Measurements from ENCODE around the gene MAP7.
A peak's percentile ranks its signal among the peaks of the same experiment; 100 is the strongest.

Gene MAP7

DNA sequence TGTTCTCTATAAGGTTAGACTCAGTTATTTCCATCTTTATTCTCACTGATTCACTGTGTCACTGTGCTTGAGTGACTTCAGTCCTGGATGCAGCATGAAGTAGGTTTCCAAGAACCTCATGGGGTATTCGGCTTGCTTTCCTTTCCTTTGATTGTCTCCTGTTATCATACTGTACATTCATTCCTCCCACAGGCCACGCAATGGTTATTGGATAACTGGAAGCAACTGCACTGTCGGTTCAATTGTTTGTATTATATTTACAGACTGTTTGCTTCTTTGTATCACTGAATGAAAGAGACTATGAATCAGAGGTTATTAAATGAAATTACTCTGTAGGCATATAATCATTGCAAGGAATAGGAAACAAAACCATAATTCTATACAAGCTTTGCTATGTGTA lies 129.4 kb downstream of the MAP7 start:
- no peak overlapping the region for H3K4me3 ChIP-seq (ENCODE audit: low read depth, low read length)
- DNase-seq (ENCODE audit: low read depth): no peak
- TF ChIP-seq, protein P1, sequence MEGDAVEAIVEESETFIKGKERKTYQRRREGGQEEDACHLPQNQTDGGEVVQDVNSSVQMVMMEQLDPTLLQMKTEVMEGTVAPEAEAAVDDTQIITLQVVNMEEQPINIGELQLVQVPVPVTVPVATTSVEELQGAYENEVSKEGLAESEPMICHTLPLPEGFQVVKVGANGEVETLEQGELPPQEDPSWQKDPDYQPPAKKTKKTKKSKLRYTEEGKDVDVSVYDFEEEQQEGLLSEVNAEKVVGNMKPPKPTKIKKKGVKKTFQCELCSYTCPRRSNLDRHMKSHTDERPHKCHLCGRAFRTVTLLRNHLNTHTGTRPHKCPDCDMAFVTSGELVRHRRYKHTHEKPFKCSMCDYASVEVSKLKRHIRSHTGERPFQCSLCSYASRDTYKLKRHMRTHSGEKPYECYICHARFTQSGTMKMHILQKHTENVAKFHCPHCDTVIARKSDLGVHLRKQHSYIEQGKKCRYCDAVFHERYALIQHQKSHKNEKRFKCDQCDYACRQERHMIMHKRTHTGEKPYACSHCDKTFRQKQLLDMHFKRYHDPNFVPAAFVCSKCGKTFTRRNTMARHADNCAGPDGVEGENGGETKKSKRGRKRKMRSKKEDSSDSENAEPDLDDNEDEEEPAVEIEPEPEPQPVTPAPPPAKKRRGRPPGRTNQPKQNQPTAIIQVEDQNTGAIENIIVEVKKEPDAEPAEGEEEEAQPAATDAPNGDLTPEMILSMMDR (IDR thresholded peaks at IDR 0.05; ENCODE audit: low read depth, low read length, missing control alignments): no peak
- in situ Hi-C loops (cut with HindIII; ENCODE audit: low sequenced_read_pairs): no loop called here

DNA sequence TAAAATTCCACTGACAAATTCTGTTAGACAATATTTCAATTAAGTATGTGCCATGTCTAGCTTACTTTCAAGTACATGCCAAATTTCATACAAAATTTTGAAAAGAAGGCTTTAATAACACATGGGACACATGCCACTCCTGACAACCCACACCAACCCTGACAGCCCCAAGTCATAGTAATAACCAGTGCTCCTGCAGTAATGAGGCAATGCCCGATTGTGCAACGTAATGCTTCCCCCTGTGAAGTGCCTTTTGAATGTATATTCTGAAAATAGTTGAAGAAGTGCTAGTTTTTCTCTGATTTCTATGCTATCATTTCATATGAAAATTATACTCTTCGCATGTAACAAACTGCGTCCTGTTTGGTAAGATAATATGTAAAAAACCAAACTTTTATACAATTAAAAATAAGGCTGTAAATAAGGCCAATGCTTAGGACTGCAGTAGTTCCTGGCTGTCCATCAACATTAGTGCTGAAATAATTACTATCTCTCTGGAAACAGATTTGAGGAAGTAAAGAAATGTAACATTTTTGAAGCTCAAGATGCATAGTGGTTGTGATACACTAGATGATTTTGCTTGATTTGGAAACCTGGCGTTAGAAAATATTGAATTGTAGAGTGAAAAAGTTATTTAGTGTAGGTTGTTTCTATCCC lies 134.7 kb downstream of the MAP7 start:
- H3K4me3 ChIP-seq (ENCODE audit: low read depth, low read length): no peak overlapping the region
- in situ Hi-C loops (cut with HindIII; ENCODE audit: low sequenced_read_pairs): no loop called here
- TF ChIP-seq, protein P1 (IDR thresholded peaks at IDR 0.05; ENCODE audit: low read depth, low read length, missing control alignments): no peak
- DNase-seq (ENCODE audit: low read depth): no peak

DNA sequence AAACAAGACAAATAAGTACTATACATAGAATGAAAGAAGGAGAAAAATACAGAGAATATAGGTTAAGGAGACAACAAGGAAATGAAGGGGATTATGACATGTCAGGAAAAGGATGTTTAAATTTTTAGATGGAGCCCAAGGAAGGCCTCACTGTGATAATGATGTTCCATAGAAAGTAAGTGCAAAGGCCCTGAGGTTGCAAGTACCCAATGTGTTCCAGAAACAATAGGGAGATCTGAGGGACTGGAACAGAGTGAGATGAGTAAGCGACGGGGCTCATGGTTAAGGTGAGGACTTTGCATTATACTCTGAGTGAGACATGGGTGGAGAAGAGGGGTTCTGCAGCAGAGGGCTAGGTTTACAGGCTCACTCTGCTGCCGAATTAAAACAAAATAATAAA lies 137.8 kb downstream of the MAP7 start:
- no peak overlapping the region for H3K4me3 ChIP-seq (ENCODE audit: low read depth, low read length)
- in situ Hi-C loops (cut with HindIII; ENCODE audit: low sequenced_read_pairs): no loop called here
- TF ChIP-seq, protein P1 (IDR thresholded peaks at IDR 0.05; ENCODE audit: low read depth, low read length, missing control alignments): no peak
- DNase-seq (ENCODE audit: low read depth): no peak

DNA sequence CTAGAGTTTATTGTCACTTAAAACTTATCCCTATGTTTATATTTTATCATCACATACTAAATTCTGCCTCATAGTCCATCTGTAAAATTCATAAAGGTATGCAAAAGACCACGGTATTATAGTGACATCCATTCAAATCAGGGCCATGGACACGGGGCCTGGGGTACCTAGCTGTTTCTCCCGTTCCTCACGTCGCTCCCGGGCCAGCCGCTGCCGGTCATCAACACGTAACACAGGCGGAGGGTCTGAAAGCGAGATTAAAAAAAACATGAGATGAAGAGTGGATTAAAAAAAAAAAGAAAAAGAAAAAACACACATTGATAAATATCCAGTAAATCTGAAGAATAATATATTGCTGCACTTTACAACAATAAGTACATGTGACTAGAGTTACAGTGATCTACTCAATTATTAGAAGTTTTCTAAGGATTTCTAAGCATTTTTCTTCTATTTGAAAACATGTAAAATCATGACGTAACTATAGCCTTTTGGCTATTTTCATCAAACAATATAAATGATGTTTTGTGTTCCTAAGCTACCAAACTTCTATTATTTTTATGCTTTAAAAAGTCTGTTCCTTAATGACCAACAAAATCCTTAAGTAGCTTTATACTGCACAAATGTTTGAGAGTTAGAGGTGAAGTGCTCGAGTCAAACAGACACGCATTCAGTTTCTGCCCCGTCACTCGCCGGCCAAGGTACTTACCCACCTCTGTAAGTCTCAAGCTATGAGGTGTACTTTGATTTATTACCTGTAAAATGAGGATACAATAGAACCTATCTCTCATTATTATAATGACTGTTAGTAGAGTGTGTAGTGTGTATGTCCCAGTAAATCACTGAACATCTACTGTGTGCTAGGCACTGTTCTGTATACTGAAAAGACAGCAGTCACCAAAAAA lies 138.5 kb downstream of the MAP7 start:
- DNase-seq (ENCODE audit: low read depth): no peak
- TF ChIP-seq, protein P1 (IDR thresholded peaks at IDR 0.05; ENCODE audit: low read depth, low read length, missing control alignments): no peak
- no peak overlapping the region for H3K4me3 ChIP-seq (ENCODE audit: low read depth, low read length)
- in situ Hi-C loops (cut with HindIII; ENCODE audit: low sequenced_read_pairs): no loop called here

DNA sequence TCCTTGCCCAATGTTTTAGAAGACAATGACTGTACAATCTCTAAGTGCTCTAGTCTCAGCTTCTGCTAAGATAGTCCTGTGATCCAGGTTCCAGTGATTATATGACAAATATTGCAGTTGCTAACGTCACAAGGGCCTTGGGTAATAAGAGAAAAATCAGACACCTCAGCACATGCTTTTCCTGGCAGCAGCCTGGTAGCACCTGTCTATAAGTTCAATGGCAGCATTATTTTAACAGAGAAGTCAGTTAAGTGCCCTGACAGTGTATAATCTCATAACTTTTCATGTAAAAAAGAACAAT lies 139.2 kb downstream of the MAP7 start:
- in situ Hi-C loops (cut with HindIII; ENCODE audit: low sequenced_read_pairs): no loop called here
- no peak for DNase-seq (ENCODE audit: low read depth)
- no peak overlapping the region for H3K4me3 ChIP-seq (ENCODE audit: low read depth, low read length)
- TF ChIP-seq, protein P1 (IDR thresholded peaks at IDR 0.05; ENCODE audit: low read depth, low read length, missing control alignments): no peak

DNA sequence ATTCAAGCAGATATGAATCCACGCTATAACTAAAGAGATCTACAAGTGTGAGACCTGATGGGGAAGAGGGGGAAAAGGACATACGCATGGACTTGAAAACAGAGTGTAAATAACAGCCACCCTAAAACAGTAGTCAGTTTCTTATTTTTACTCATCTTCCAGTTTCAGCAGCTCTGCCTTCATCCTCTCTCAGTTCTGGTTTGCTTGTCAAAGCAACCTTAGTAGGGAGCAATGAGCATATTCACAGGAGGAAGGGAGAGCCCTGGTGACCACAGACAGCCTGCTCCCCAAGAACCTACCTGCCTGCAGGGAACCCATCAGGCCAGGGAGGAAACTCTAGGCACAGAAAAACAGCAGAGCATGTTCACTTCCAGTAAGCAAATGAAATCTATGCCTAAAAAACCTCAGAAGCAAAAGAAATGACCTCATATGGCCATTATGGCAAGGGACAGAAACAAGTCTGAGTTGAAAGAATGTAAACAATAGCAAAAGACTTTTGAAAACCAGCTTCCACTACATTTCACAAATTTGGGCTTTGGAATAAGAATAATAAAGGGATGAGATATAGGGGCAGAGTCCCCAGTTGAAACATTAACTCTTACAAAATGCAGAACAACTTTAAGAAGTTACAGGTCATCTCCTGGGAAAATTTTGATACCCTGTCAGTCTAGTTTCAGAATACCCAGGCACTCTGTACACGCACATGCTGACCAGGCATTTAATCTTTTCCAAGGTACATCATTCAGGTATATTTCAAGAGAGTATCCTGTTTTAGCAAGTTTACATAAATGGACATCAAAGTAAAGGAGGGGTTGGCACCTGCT lies 139.8 kb downstream of the MAP7 start:
- TF ChIP-seq, protein P1 (IDR thresholded peaks at IDR 0.05; ENCODE audit: low read depth, low read length, missing control alignments): no peak
- H3K4me3 ChIP-seq (ENCODE audit: low read depth, low read length): no peak overlapping the region
- peak; percentile 9 for DNase-seq (ENCODE audit: low read depth)
- in situ Hi-C loops (cut with HindIII; ENCODE audit: low sequenced_read_pairs): no loop called here

All from astrocyte of the cerebellum (primary cell).